Prostate gland (tissue), 2 donors: ENCODE measurements around the gene WDR93. TPM values are rescaled to one million over a fixed set of nuclear protein-coding genes. Genes with fewer than 3 reads are reported as not detected.

ENCODE experiments used
- DNase-seq: peaks from one replicate; pipeline ENCODE4 v3.0.0-alpha.2; 2019; ENCODE audit warnings: low spot score
- H3K27ac ChIP-seq, 2 donors: fragments of 200-600 bp; sonication (generic); 2 replicates each; pipeline ENCODE4 v1.5.1; 2017 to 2019
- H3K27me3 ChIP-seq: fragments of 200-600 bp; sonication (generic); replicated peaks from 2 replicates; pipeline ENCODE4 v1.5.1; 2019; ENCODE audit not compliant: insufficient read depth
- H3K36me3 ChIP-seq, 2 donors: fragments of 200-600 bp; sonication (generic); 1 replicate in 1 of 2; 2 replicates in 1 of 2; pipeline versions ENCODE4 v1.5.1 to v1.8.1; 2017 to 2019
- H3K4me1 ChIP-seq: fragments of 200-600 bp; sonication (generic); replicated peaks from 2 replicates; pipeline ENCODE4 v1.5.1; 2019
- H3K4me3 ChIP-seq, 2 donors: fragments of 200-600 bp; sonication (generic); 2 replicates each; pipeline ENCODE4 v1.5.1; 2017 to 2019
- H3K9me3 ChIP-seq: fragments of 200-600 bp; sonication (generic); 2 replicates; pipeline ENCODE4 v1.5.1; 2017
- CTCF ChIP-seq, 4 experiments: fragments of 200-600 bp in 2 of 4; fragments of 450-650 bp in 2 of 4; sonication (generic) in 2 of 4; IDR thresholded peaks; 1 replicate in 3 of 4; 2 replicates in 1 of 4; pipeline ENCODE4 v1.5.1; 2016 to 2019; ENCODE audit warnings: antibody characterized with exemption in 4 of 4, mild to moderate bottlenecking in 2 of 4, moderate library complexity in 2 of 4
- POLR2A ChIP-seq: fragments of 450-650 bp; IDR thresholded peaks from one replicate; pipeline ENCODE4 v1.6.1; 2016; ENCODE audit warnings: antibody characterized with exemption, mild to moderate bottlenecking
- POLR2AphosphoS5 ChIP-seq: sonication (generic); formaldehyde crosslinking; IDR thresholded peaks from one replicate; pipeline ENCODE4 v1.6.1; 2017; ENCODE audit warnings: antibody characterized with exemption
- WGBS: methylation state at CpG from one replicate; pipeline ENCODE4 v1.1.5; 2018; 5-methylcytosine and 5-hydroxymethylcytosine counted together
- intact Hi-C: fragments of 100-400 bp; cut with DNase I; formaldehyde crosslinking; loops from one replicate; pipeline ENCODE4 v1.14.2; 2022
- total RNA-seq, 2 donors: library from RNA; depleted of rRNA; stranded (reverse); fragments of >200 nt; gene quantifications; one replicate each; pipeline ENCODE4 v1.1.0, GENCODE V29; 2016

The WDR93 gene
- total RNA-seq, 2 donors from 2014 or later = 0.18 to 3.0 TPM

- 63% methylated on average over 8 of the region's 8 CpGs for WGBS
- no peak overlapping the region for H3K4me3 ChIP-seq
- intact Hi-C loops = loop anchor here (10.0 kb wide), 1 partner anchor 307 kb away; no protein-coding TSS in a partner anchor
- no peaks in the 10 kb centered on the region for H3K27me3 ChIP-seq
- peaks cover 6% of the 10 kb centered on the region for H3K4me1 ChIP-seq
- H3K36me3 ChIP-seq = no peaks in the 10 kb centered on the region
- no peaks in the 10 kb centered on the region for H3K9me3 ChIP-seq
- no peak for TF ChIP-seq POLR2AphosphoS5
- no peak for DNase-seq
- H3K27ac ChIP-seq = peak overlapping the region; percentile 70 to 75
Observed at GRCh38 chr15:89767411-89767915, 76.9 kb downstream of the WDR93 start.

GRCh38 chr15:89768071-89768500, 77.5 kb downstream of the WDR93 start:
- peak; percentile 68 for DNase-seq
- intact Hi-C loops = loop anchor here (10.0 kb wide), 1 partner anchor 307 kb away; no protein-coding TSS in a partner anchor
- TF ChIP-seq POLR2AphosphoS5 (peak; percentile 84), POLR2A (no peak)
- peaks cover 6% of the 10 kb centered on the region for H3K4me1 ChIP-seq
- H3K9me3 ChIP-seq = no peaks in the 10 kb centered on the region
- H3K36me3 ChIP-seq = no peaks in the 10 kb centered on the region
- peak overlapping the region; percentile 70 to 75 for H3K27ac ChIP-seq
- 64% methylated on average over 5 of the region's 7 CpGs for WGBS
- no peak overlapping the region for H3K4me3 ChIP-seq
- no peaks in the 10 kb centered on the region for H3K27me3 ChIP-seq

- Histone ChIP-seq H3K9me3 (no peaks in the 10 kb centered on the region), H3K4me3 (no peak overlapping the region), H3K36me3 (no peaks in the 10 kb centered on the region), H3K27ac (peak overlapping the region; percentile 61 to 87), H3K4me1 (peaks cover 6% of the 10 kb centered on the region), H3K27me3 (no peaks in the 10 kb centered on the region)
- TF ChIP-seq POLR2A = no peak
- no peak for TF ChIP-seq POLR2AphosphoS5
- no peak for TF ChIP-seq CTCF (IDR thresholded peaks at IDR 0.05)
- no peak for DNase-seq
- WGBS = 88% methylated on average over 3 of the region's 3 CpGs
- intact Hi-C loops = loop anchor here (10.0 kb wide), 1 partner anchor 305 kb away; no protein-coding TSS in a partner anchor
Observed at GRCh38 chr15:89769366-89769765, 78.8 kb downstream of the WDR93 start.

- TF ChIP-seq POLR2AphosphoS5 (no peak), CTCF (IDR thresholded peaks at IDR 0.05) (no peak), POLR2A (no peak)
- intact Hi-C loops = no loop called here
- WGBS = 52% methylated on average over 3 of the region's 3 CpGs
- no peaks in the 10 kb centered on the region for H3K27me3 ChIP-seq
- no peak overlapping the region for H3K4me3 ChIP-seq
- H3K4me1 ChIP-seq = peaks cover 6% of the 10 kb centered on the region
- H3K36me3 ChIP-seq = no peaks in the 10 kb centered on the region
- DNase-seq = no peak
- H3K27ac ChIP-seq = peak overlapping the region; percentile 61 to 87
- H3K9me3 ChIP-seq = no peaks in the 10 kb centered on the region
Observed at GRCh38 chr15:89770041-89770440, 79.4 kb downstream of the WDR93 start.

GRCh38 chr15:89772932-89773583, 82.4 kb downstream of the WDR93 start:
- H3K4me3 ChIP-seq = no peak overlapping the region
- H3K27ac ChIP-seq = peak overlapping the region; percentile 71 to 87
- peaks cover 7% of the 10 kb centered on the region for H3K4me1 ChIP-seq
- no peaks in the 10 kb centered on the region for H3K9me3 ChIP-seq
- no peak for DNase-seq
- WGBS = 63% methylated on average over 3 of the region's 3 CpGs
- intact Hi-C loops = no loop called here
- no peaks in the 10 kb centered on the region for H3K27me3 ChIP-seq
- TF ChIP-seq POLR2AphosphoS5 (peak; percentile 74), CTCF (IDR thresholded peaks at IDR 0.05) (peak in 3 of 4 experiments; percentile 29 to 72 (median 39)), POLR2A (no peak)
- H3K36me3 ChIP-seq = no peaks in the 10 kb centered on the region

GRCh38 chr15:89774492-89774891, 83.9 kb downstream of the WDR93 start:
- TF ChIP-seq POLR2AphosphoS5 (peak; percentile 73), POLR2A (no peak)
- intact Hi-C loops = no loop called here
- no peaks in the 10 kb centered on the region for H3K9me3 ChIP-seq
- H3K4me1 ChIP-seq = peaks cover 7% of the 10 kb centered on the region
- H3K36me3 ChIP-seq = no peaks in the 10 kb centered on the region
- DNase-seq = peak; percentile 64
- H3K27me3 ChIP-seq = no peaks in the 10 kb centered on the region
- WGBS = 44% methylated on average over 5 of the region's 5 CpGs
- peak overlapping the region; percentile 71 to 87 for H3K27ac ChIP-seq
- H3K4me3 ChIP-seq = no peak overlapping the region
